Endometrial microvascular endothelial cells (primary cell): Measurements from ENCODE around the gene STMP1. TPM values are rescaled to one million over a fixed set of nuclear protein-coding genes. Genes with fewer than 3 reads are reported as not detected.
"Not testable (repeated sequence)": the region's sequence is repeated elsewhere in the genome, so short reads cannot be mapped to it uniquely, and the experiment has no call there.

Experiments used
- in situ Hi-C: cut with HindIII; loops from 2 replicates; pipeline ENCODE4 v1.10.0; 2017; ENCODE audit warnings: low sequenced_read_pairs, low pct_unique_long_range_greater_than_20kb; ENCODE audit errors: inconsistent ontology term
- total RNA-seq: library from RNA; depleted of rRNA; stranded (reverse); fragments of >200 nt; gene quantifications from one replicate; pipeline ENCODE4 v1.2.3, GENCODE V29; 2015; ENCODE audit errors: inconsistent ontology term

STMP1 gene
- total RNA-seq, 1 donor from 2014 or later: 15.7 TPM

GRCh38 chr7:135661311-135662122, 797 bp upstream of the STMP1 start:
- in situ Hi-C loops: no loop called here

- in situ Hi-C loops: no loop called here
Observed at GRCh38 chr7:135662123-135662372, 266 bp upstream of the STMP1 start.

GRCh38 chr7:135664046-135664589, 1.8 kb downstream of the STMP1 start:
- in situ Hi-C loops: no loop called here

- in situ Hi-C loops: no loop called here
Observed at GRCh38 chr7:135665042-135665441, 2.7 kb downstream of the STMP1 start.

GRCh38 chr7:135666156-135666555, 3.8 kb downstream of the STMP1 start:
- in situ Hi-C loops: no loop called here

GRCh38 chr7:135666846-135667245, 4.5 kb downstream of the STMP1 start:
- in situ Hi-C loops: no loop called here

GRCh38 chr7:135667626-135668025, 5.3 kb downstream of the STMP1 start:
- in situ Hi-C loops: not testable (repeated sequence)

- in situ Hi-C loops: not testable (repeated sequence)
Observed at GRCh38 chr7:135668852-135669395, 6.6 kb downstream of the STMP1 start.

- in situ Hi-C loops: no loop called here
Observed at GRCh38 chr7:135669774-135670173, 7.5 kb downstream of the STMP1 start.

GRCh38 chr7:135670179-135670578, 7.9 kb downstream of the STMP1 start:
- in situ Hi-C loops: no loop called here

- in situ Hi-C loops: no loop called here
Observed at GRCh38 chr7:135672560-135673359, 10.4 kb downstream of the STMP1 start.

- in situ Hi-C loops: no loop called here
Observed at GRCh38 chr7:135673360-135673706, 11.0 kb downstream of the STMP1 start.

GRCh38 chr7:135678612-135679575, 16.6 kb downstream of the STMP1 start:
- in situ Hi-C loops: no loop called here

GRCh38 chr7:135681762-135682161, 19.4 kb downstream of the STMP1 start:
- in situ Hi-C loops: no loop called here

GRCh38 chr7:135682191-135682590, 19.9 kb downstream of the STMP1 start:
- in situ Hi-C loops: no loop called here

GRCh38 chr7:135683609-135684008, 21.3 kb downstream of the STMP1 start:
- in situ Hi-C loops: no loop called here

- in situ Hi-C loops: no loop called here
Observed at GRCh38 chr7:135684136-135684535, 21.8 kb downstream of the STMP1 start.

- in situ Hi-C loops: no loop called here
Observed at GRCh38 chr7:135684699-135685098, 22.4 kb downstream of the STMP1 start.
